Fibroblast of villous mesenchyme (primary cell): ENCODE measurements around the gene ANKH. TPM values are rescaled to one million over a fixed set of nuclear protein-coding genes. Genes with fewer than 3 reads are reported as not detected.

Experiments used
- DNase-seq: peaks from one replicate; pipeline ENCODE4 v3.0.0-alpha.2; 2010; ENCODE audit warnings: low read depth
- H3K4me3 ChIP-seq: 2 replicates; pipeline ENCODE4 v1.5.1; 2011; ENCODE audit warnings: low read depth, mild to moderate bottlenecking, low read length
- total RNA-seq: library from RNA; depleted of rRNA; stranded (reverse); fragments of >200 nt; gene quantifications from 2 replicates; pipeline ENCODE4 v1.2.3, GENCODE V29; 2012
- TF ChIP-seq, protein P1 (sequence below): IDR thresholded peaks from 2 replicates; pipeline ENCODE4 v1.5.1; 2012; ENCODE audit warnings: low read depth, mild to moderate bottlenecking, low read length; ENCODE audit not compliant: insufficient read depth

Gene ANKH
- total RNA-seq, 1 donor: 8.2 TPM

DNA sequence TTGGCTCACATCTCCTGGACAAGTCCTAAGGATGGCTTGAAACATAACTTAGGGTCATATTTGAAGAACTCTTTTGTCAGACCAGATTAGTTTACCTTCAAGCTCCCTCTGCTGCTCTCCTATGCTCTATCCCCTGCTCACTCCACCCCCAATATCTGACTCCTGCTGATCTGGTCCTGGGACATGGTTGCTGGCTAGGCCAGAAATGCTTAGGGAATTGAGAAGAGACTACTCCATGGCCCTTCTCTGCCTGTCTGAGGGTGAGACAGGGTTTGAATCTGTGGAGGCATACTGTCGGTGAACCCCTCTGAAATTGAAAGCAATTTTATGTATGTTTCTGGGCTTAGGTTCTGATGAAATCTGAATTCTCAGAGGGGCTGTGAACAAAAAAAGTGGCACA lies 203.8 kb downstream of the ANKH start:
- H3K4me3 ChIP-seq: no peak overlapping the region
- DNase-seq: no peak
- TF ChIP-seq, protein P1, sequence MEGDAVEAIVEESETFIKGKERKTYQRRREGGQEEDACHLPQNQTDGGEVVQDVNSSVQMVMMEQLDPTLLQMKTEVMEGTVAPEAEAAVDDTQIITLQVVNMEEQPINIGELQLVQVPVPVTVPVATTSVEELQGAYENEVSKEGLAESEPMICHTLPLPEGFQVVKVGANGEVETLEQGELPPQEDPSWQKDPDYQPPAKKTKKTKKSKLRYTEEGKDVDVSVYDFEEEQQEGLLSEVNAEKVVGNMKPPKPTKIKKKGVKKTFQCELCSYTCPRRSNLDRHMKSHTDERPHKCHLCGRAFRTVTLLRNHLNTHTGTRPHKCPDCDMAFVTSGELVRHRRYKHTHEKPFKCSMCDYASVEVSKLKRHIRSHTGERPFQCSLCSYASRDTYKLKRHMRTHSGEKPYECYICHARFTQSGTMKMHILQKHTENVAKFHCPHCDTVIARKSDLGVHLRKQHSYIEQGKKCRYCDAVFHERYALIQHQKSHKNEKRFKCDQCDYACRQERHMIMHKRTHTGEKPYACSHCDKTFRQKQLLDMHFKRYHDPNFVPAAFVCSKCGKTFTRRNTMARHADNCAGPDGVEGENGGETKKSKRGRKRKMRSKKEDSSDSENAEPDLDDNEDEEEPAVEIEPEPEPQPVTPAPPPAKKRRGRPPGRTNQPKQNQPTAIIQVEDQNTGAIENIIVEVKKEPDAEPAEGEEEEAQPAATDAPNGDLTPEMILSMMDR: no peak

DNA sequence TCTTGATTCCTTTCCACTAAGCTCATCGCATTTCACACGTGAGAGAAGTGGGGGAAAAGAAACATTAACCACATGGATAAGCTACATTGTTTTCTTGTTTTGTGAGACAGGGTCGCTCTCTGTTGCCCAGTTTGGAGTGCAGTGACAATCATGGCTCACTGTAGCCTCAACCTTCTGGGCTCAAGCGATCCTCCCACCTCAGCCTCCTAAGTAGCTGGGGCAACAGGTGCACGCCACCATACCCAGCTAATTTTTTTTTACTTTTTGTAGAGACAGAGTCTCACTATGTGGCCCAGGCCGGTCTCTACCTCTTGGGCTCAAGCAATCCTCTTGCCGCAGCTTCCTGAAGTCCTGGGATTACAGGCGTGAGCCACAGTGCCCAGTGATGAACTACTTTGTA lies 204.3 kb downstream of the ANKH start:
- DNase-seq: no peak
- H3K4me3 ChIP-seq: no peak overlapping the region
- TF ChIP-seq, protein P1: no peak

DNA sequence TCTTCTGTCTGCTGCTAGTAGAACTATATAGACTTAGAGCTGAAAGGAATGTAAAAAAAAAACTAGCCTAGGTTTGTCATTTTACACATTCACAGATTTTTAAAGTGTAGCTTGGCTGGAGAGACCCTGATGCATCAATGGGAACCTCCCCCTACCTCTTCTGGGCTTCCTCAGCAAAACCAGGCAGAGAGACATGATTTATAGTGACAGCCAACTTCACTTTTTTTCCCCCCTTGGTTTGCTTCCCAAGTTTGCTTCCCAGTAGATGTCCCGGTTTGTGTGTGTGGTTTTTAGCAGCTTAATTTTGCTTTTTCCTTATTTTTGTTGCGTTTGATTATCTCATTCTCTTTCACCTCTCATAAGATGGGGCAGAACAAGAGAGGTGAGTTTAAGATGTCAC lies 205.2 kb downstream of the ANKH start:
- no peak overlapping the region for H3K4me3 ChIP-seq
- TF ChIP-seq, protein P1: no peak

DNA sequence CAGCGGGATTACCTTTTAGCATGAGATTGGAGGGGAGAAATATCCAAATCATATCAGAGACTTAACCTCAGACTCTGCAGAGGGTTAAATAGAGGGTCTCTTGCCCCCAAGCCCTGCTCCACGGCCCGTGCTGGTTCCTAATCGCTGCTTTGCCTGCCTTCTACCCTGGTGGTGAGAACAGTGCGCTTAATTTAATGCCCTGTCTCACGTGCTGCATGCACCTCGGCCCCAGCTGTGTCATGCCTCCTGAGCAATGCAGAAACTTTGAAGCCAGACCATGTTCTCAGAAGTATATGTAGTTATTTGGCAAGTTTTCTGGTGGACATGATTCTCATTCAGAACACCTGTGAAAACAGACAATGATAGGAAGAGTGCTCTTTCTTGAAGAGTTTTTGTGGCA lies 205.6 kb downstream of the ANKH start:
- peak overlapping the region; percentile 83 for H3K4me3 ChIP-seq
- TF ChIP-seq, protein P1: peak; percentile 27
- DNase-seq: peak; percentile 44

More for the DNA sequence above, 205.2 kb downstream of the ANKH start:
- DNase-seq: no peak

DNA sequence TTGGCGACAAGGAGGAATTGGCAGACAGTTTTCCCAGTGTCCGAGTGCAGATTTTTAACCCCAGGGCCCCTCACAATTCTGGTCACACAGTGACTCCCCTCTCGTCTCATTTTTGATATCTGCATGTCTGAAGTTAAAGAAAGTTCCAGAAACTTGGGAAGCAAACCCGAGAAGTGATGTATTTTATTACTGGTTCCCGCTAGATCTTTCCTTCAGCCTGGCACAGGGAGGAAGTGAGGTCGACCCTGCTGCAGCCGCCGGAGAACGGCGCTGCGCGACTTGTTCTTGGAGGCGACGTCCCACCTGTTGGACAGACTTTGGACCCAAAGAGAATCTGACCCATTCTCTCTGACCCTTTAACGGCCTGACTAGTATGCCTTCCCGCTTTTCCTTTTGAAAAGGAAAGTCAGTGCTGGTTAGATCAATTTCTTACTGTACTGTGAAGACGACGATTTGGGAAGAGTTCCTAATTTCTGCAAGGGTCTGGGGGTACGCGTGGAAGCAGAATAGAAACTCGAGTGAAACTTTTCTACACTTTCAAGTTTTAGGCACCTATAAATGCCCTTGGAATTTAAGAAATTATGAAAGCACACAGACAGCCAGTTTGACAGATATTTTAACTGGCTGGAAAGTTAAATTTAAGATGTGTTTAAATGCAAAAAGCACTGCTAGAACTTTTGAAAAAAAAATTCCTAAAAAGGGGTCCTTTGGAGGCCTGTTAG lies 206.3 kb downstream of the ANKH start:
- TF ChIP-seq, protein P1: no peak
- DNase-seq: peak; percentile 38

DNA sequence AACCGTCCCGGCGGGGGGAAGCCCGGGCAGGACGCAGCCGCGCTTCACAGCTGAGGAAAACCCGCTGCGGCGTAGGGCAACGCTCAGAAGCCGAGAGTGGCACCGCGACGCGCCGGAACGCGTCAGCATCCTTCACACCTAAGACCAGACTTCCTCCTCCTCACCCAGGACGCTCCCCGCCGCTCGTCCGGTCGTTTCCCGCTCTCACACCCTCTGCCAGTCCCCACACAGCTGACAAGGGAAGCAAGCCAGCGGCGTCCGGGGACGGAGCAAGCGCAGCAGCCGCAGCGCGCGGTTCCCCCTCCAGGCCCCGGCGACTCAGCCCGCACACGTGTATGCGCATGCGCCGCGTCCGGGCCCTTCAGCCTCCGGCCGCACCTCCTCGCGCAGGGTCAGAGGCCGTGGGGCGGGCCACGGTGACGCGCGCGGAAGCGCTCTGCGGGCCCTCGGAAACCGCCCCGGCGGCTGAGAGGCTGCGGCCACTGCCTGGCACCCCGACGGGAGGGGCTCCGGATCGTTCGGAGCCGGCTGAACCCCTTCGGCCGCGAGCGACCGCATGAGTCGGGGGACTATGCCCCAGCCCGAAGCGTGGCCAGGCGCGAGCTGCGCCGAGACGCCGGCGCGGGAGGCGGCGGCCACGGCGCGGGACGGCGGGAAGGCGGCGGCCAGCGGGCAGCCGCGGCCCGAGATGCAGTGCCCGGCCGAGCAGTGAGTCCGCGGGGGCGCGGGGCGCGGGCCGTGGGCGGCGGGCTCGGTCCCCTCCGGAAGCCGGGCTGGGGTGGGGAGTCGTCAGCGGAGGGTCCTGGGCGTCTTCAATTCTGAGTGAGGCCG lies 207.1 kb downstream of the ANKH start, which contains the start of gene OTULIN:
TSS of gene OTULIN (plus strand) at position 449 of the 831 bp plus-strand sequence. CDS start at position 557, 108 bp downstream.
- peak within 1 kb of the TSS; percentile 83 for H3K4me3 ChIP-seq
- DNase-seq: peak; percentile 90
- TF ChIP-seq, protein P1: no peak

More for the DNA sequence above, 206.3 kb downstream of the ANKH start:
- peak overlapping the region; percentile 83 for H3K4me3 ChIP-seq
